NB4 (cell line): ENCODE results near the gene UBXN10.

Experiments used
- CTCF ChIP-seq: IDR thresholded peaks from one replicate; pipeline ENCODE4 v1.5.1; 2012; ENCODE audit warnings: low read depth, low read length
- MAX ChIP-seq: IDR thresholded peaks from 2 replicates; pipeline ENCODE4 v1.6.1; 2011; ENCODE audit warnings: low read depth, low read length
- POLR2A ChIP-seq: IDR thresholded peaks from 2 replicates; pipeline ENCODE4 v1.6.1; 2011; ENCODE audit warnings: mild to moderate bottlenecking; ENCODE audit not compliant: insufficient read length; ENCODE audit errors: extremely low read depth

- TF ChIP-seq POLR2A = no peak
- peak; percentile 54 for TF ChIP-seq CTCF
- no peak for TF ChIP-seq MAX
Measured at GRCh38 chr1:20151906-20152598, 33.8 kb upstream of the UBXN10 start.
